ENCODE measurements around the gene SFXN4.
"Not testable (repeated sequence)": the region's sequence is repeated elsewhere in the genome, so short reads cannot be mapped to it uniquely, and the experiment has no call there.

Gene SFXN4

GRCh38 chr10:119115926-119116325 lies 49.6 kb downstream of the SFXN4 start:
- peaks cover 6% of the 10 kb centered on the region; the same call in 1 of the 2 replicates for H3F3A ChIP-seq (ENCODE audit: control insufficient read depth, insufficient read depth)
- H3K9me2 ChIP-seq (replicated peaks; ENCODE audit: control insufficient read depth, low read length) = no peaks in the 10 kb centered on the region
- H3K79me2 ChIP-seq (ENCODE audit: control insufficient read depth, low read length) = no peaks in the 10 kb centered on the region
- no peak for TF ChIP-seq EZH2phosphoT487 (IDR thresholded peaks at IDR 0.05; ENCODE audit: borderline replicate concordance, low read length)
- TF ChIP-seq, protein P1, sequence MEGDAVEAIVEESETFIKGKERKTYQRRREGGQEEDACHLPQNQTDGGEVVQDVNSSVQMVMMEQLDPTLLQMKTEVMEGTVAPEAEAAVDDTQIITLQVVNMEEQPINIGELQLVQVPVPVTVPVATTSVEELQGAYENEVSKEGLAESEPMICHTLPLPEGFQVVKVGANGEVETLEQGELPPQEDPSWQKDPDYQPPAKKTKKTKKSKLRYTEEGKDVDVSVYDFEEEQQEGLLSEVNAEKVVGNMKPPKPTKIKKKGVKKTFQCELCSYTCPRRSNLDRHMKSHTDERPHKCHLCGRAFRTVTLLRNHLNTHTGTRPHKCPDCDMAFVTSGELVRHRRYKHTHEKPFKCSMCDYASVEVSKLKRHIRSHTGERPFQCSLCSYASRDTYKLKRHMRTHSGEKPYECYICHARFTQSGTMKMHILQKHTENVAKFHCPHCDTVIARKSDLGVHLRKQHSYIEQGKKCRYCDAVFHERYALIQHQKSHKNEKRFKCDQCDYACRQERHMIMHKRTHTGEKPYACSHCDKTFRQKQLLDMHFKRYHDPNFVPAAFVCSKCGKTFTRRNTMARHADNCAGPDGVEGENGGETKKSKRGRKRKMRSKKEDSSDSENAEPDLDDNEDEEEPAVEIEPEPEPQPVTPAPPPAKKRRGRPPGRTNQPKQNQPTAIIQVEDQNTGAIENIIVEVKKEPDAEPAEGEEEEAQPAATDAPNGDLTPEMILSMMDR (IDR thresholded peaks at IDR 0.05; ENCODE audit: low read depth, low read length, poor library complexity, severe bottlenecking) = no peak
- no peaks in the 10 kb centered on the region for H4K20me1 ChIP-seq (ENCODE audit: control insufficient read depth, insufficient read depth, low read depth, low read length)
- H3K36me3 ChIP-seq (ENCODE audit: control insufficient read depth, low read length) = peaks cover 32% of the 10 kb centered on the region
- no peak overlapping the region for H3K4me3 ChIP-seq (ENCODE audit: low read length)
- no peak overlapping the region for H3K27ac ChIP-seq (ENCODE audit: low read depth, low read length)
- no peaks in the 10 kb centered on the region for H3K9me3 ChIP-seq (ENCODE audit: control insufficient read depth, insufficient read depth, low read length)
- H3K27me3 ChIP-seq (ENCODE audit: control insufficient read depth, low read length) = no peaks in the 10 kb centered on the region
- no peak overlapping the region for H3K4me2 ChIP-seq (ENCODE audit: low read length)
- peaks cover 17% of the 10 kb centered on the region for H3K4me1 ChIP-seq (ENCODE audit: control insufficient read depth, low read length)

DNA sequence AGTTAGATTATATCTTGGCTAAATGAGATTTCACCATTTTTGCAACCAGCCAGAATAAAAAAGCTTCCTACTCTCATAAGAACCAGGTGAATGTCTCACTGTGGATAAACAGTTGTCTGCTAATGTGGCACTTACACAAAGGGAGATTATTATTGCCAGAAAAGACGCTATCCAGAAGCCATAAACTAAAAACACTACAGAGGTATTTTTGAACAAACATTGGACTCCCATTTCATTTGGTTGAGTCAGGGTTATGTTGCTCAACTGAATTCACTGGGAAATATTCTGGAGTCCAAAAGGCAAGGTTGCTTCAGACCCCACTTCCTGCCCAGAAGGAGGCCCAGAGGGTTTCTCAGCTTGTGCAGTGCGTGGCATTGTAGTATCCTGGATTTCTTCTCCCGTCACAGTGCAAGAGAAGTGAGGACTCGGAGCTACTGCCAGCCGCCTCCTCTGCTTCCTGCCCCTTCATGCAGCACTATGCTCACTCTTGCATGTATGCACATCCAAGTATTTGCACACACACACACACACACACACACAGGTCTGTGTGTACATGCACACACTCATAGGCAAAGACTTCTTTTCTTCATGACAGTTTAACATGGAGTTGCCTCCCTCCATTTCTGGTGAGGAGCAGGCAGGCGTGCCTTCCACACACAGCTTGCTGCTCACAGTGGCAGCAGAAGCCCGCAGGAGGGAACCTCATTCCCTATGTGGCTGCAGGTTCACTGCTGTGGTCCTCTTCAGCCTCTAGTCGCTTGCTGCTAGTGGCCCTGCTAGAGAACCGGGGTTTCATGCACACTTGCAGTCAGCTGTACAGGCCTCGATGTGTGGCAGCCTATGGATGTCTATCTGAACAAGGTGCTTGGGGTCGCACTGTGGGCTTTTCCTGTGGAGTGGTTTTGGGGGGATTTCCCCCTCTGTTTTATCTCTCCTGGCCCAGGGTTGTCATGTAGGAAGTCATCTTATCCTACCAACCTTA lies 51.5 kb downstream of the SFXN4 start:
- TF ChIP-seq EZH2phosphoT487 (IDR thresholded peaks at IDR 0.05; ENCODE audit: borderline replicate concordance, low read length) = no peak
- TF ChIP-seq, protein P1 (IDR thresholded peaks at IDR 0.05; ENCODE audit: low read depth, low read length, poor library complexity, severe bottlenecking) = no peak
- Histone ChIP-seq H3K27ac (ENCODE audit: low read depth, low read length) (no peak overlapping the region), H3K9me2 (replicated peaks; ENCODE audit: control insufficient read depth, low read length) (no peaks in the 10 kb centered on the region), H3K9me3 (ENCODE audit: control insufficient read depth, insufficient read depth, low read length) (no peaks in the 10 kb centered on the region), H3K4me2 (ENCODE audit: low read length) (no peak overlapping the region), H3K27me3 (ENCODE audit: control insufficient read depth, low read length) (no peaks in the 10 kb centered on the region), H3F3A (ENCODE audit: control insufficient read depth, insufficient read depth) (peaks cover 6% of the 10 kb centered on the region; the same call in 1 of the 2 replicates), H3K36me3 (ENCODE audit: control insufficient read depth, low read length) (peaks cover 34% of the 10 kb centered on the region), H3K4me1 (ENCODE audit: control insufficient read depth, low read length) (peaks cover 4% of the 10 kb centered on the region; the same call in 1 of the 2 replicates), H3K4me3 (ENCODE audit: low read length) (no peak overlapping the region), H4K20me1 (ENCODE audit: control insufficient read depth, insufficient read depth, low read depth, low read length) (no peaks in the 10 kb centered on the region), H3K79me2 (ENCODE audit: control insufficient read depth, low read length) (no peaks in the 10 kb centered on the region)

DNA sequence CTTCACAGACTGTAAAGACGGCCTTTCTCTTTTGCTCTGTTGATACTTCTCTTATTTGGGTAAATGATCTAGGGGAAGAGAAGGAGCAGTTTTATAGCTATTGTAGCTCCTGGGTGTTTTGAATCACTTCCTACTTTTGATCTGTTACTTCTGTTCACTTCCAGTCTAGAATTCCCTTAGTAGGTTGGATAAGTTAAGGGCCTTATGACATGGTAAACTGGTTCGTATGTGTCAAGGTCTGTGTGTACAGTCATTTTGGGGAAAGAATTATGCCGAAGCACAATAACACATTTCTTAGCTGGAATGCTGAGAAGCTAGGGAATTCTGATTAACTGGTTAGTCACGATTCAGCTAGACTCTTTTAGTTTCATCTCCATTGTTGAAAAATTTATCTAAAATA lies 53.5 kb downstream of the SFXN4 start:
- Histone ChIP-seq H3K36me3 (ENCODE audit: control insufficient read depth, low read length) (peaks cover 29% of the 10 kb centered on the region), H3K4me2 (ENCODE audit: low read length) (no peak overlapping the region)

DNA sequence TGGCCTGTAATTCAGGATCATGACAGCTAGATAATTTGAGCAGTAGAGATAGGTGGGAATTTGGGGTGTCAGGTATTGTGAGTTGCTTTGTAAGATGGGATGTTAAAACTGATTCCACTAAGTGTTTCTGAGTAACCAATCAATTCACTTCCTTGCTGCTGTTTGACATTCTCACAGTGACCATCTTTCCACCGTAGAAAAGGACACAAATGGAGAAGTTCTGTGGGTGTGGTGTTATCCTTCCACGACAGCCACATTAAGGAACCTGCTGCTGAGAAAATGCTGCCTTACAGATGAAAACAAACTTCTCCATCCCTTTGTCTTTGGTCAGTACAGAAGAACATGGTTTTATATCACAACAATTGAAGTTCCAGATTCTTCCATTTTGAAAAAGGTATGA lies 57.7 kb downstream of the SFXN4 start:
- not testable (repeated sequence) for H3K27me3 ChIP-seq (ENCODE audit: control insufficient read depth, low read length); H3K9me2 ChIP-seq (replicated peaks; ENCODE audit: control insufficient read depth, low read length); H3K4me3 ChIP-seq (ENCODE audit: low read length); H3K9me3 ChIP-seq (ENCODE audit: control insufficient read depth, insufficient read depth, low read length); H3K4me2 ChIP-seq (ENCODE audit: low read length); H3K27ac ChIP-seq (ENCODE audit: low read depth, low read length); H4K20me1 ChIP-seq (ENCODE audit: control insufficient read depth, insufficient read depth, low read depth, low read length)
- Histone ChIP-seq H3F3A (ENCODE audit: control insufficient read depth, insufficient read depth) (peaks cover 14% of the 10 kb centered on the region; the same call in 1 of the 2 replicates), H3K4me1 (ENCODE audit: control insufficient read depth, low read length) (peaks cover 20% of the 10 kb centered on the region), H3K36me3 (ENCODE audit: control insufficient read depth, low read length) (peaks cover 16% of the 10 kb centered on the region), H3K79me2 (ENCODE audit: control insufficient read depth, low read length) (peaks cover 16% of the 10 kb centered on the region)

More for the DNA sequence above, 53.5 kb downstream of the SFXN4 start:
- no peaks in the 10 kb centered on the region for H4K20me1 ChIP-seq (ENCODE audit: control insufficient read depth, insufficient read depth, low read depth, low read length)
- no peak overlapping the region for H3K27ac ChIP-seq (ENCODE audit: low read depth, low read length)
- H3K27me3 ChIP-seq (ENCODE audit: control insufficient read depth, low read length) = no peaks in the 10 kb centered on the region
- no peaks in the 10 kb centered on the region for H3K79me2 ChIP-seq (ENCODE audit: control insufficient read depth, low read length)
- peaks cover 6% of the 10 kb centered on the region; the same call in 1 of the 2 replicates for H3F3A ChIP-seq (ENCODE audit: control insufficient read depth, insufficient read depth)
- H3K9me3 ChIP-seq (ENCODE audit: control insufficient read depth, insufficient read depth, low read length) = no peaks in the 10 kb centered on the region
- no peak for TF ChIP-seq EZH2phosphoT487 (IDR thresholded peaks at IDR 0.05; ENCODE audit: borderline replicate concordance, low read length)
- TF ChIP-seq, protein P1 (IDR thresholded peaks at IDR 0.05; ENCODE audit: low read depth, low read length, poor library complexity, severe bottlenecking) = no peak
- no peaks in the 10 kb centered on the region for H3K9me2 ChIP-seq (replicated peaks; ENCODE audit: control insufficient read depth, low read length)
- H3K4me1 ChIP-seq (ENCODE audit: control insufficient read depth, low read length) = no peaks in the 10 kb centered on the region
- H3K4me3 ChIP-seq (ENCODE audit: low read length) = no peak overlapping the region

DNA sequence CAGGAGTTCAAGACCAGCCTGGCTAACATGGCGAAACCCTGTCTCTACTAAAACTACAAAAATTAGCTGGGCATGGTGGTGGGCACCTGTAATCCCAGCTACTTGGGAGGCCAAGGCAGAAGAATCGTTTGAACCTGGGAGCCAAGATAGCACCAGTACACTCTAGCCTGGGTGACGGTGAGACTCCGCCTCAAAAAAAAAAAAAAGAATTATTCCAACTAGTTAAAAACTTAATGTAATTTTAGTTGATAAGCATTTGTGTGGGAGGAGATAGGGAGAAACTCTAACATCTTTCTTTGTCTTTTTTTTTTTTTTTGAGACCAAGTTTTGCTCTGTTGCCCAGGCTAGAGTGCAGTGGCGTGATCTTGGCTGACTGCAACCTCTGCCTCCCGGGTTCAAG lies 58.4 kb downstream of the SFXN4 start:
- not testable (repeated sequence) for H3K4me3 ChIP-seq (ENCODE audit: low read length); H3K9me2 ChIP-seq (replicated peaks; ENCODE audit: control insufficient read depth, low read length); H4K20me1 ChIP-seq (ENCODE audit: control insufficient read depth, insufficient read depth, low read depth, low read length); H3K4me2 ChIP-seq (ENCODE audit: low read length); H3K27me3 ChIP-seq (ENCODE audit: control insufficient read depth, low read length); H3K9me3 ChIP-seq (ENCODE audit: control insufficient read depth, insufficient read depth, low read length); H3K27ac ChIP-seq (ENCODE audit: low read depth, low read length)
- Histone ChIP-seq H3K4me1 (ENCODE audit: control insufficient read depth, low read length) (peaks cover 26% of the 10 kb centered on the region), H3K79me2 (ENCODE audit: control insufficient read depth, low read length) (peaks cover 16% of the 10 kb centered on the region), H3K36me3 (ENCODE audit: control insufficient read depth, low read length) (peaks cover 15% of the 10 kb centered on the region), H3F3A (ENCODE audit: control insufficient read depth, insufficient read depth) (peaks cover 15% of the 10 kb centered on the region; the same call in 1 of the 2 replicates)

Measured in DOHH2 (cell line).